Esophagus squamous epithelium (tissue), 5 donors: Measurements from ENCODE around the gene MRPL20. TPM values are rescaled to one million over a fixed set of nuclear protein-coding genes. Genes with fewer than 3 reads are reported as not detected.
A peak's percentile ranks its signal among the peaks of the same experiment; 100 is the strongest.

ENCODE experiments used
- DNase-seq: peaks from one replicate; lab custom pipeline; 2025; lab: John Stamatoyannopoulos, UW
- H3K27ac ChIP-seq, 4 donors: fragments of 200-600 bp; sonication (generic); one replicate each; pipeline ENCODE4 v1.5.1; 2016 to 2019; ENCODE audit warnings: mild to moderate bottlenecking in 1 of 4
- H3K27me3 ChIP-seq, 4 donors: fragments of 200-600 bp; sonication (generic); 1 replicate in 3 of 4; 2 replicates in 1 of 4; pipeline versions ENCODE4 v1.5.1 to v1.6.0; 2017 to 2021; ENCODE audit warnings: antibody characterized with exemption in 1 of 4
- H3K36me3 ChIP-seq, 3 donors: fragments of 200-600 bp; sonication (generic); one replicate each; pipeline ENCODE4 v1.5.1; 2016 to 2019
- H3K4me1 ChIP-seq, 3 donors: fragments of 200-600 bp; sonication (generic); one replicate each; pipeline ENCODE4 v1.5.1; 2017 to 2019
- H3K4me3 ChIP-seq, 4 donors: fragments of 200-600 bp; sonication (generic); 1 replicate in 3 of 4; 2 replicates in 1 of 4; pipeline ENCODE4 v1.5.1; 2016 to 2019; ENCODE audit warnings: mild to moderate bottlenecking in 2 of 4, moderate library complexity in 1 of 4
- H3K9me3 ChIP-seq, 3 donors: fragments of 200-600 bp; sonication (generic); one replicate each; pipeline ENCODE4 v1.5.1; 2016 to 2019
- CTCF ChIP-seq, 6 experiments: fragments of 450-650 bp in 4 of 6; fragments of 200-600 bp in 2 of 6; sonication (generic) in 2 of 6; IDR thresholded peaks; one replicate each; pipeline ENCODE4 v1.5.1; 2016 to 2019; ENCODE audit warnings: antibody characterized with exemption in 6 of 6, mild to moderate bottlenecking in 4 of 6, moderate library complexity in 4 of 6
- POLR2A ChIP-seq, 4 donors: fragments of 450-650 bp; IDR thresholded peaks; one replicate each; pipeline ENCODE4 v1.6.1; 2017; ENCODE audit warnings: antibody characterized with exemption in 4 of 4, mild to moderate bottlenecking in 4 of 4, moderate library complexity in 3 of 4
- WGBS, 2 donors: methylation state at CpG; one replicate each; pipeline ENCODE4 v1.1.5; 2018; 5-methylcytosine and 5-hydroxymethylcytosine counted together
- intact Hi-C: fragments of 100-400 bp; cut with DNase I; formaldehyde crosslinking; loops from one replicate; pipeline ENCODE4 v1.15.0; 2022
- total RNA-seq, 4 donors: library from RNA; depleted of rRNA; stranded (reverse); fragments of >200 nt; gene quantifications; one replicate each; pipeline ENCODE4 v1.1.0, GENCODE V29; 2016
- donor health status: DM: yes; HTN: yes; CAD: no.

The MRPL20 gene
- total RNA-seq, 4 donors from 2014 or later = 98.0 to 157 (median 116) TPM

GRCh38 chr1:1374589-1374928, 32.5 kb downstream of the MRPL20 start:
- peaks cover 26 to 56% (median 38%) of the 10 kb centered on the region in 3 donors for H3K4me1 ChIP-seq
- no peak for TF ChIP-seq POLR2A (IDR thresholded peaks at IDR 0.05)
- TF ChIP-seq CTCF (IDR thresholded peaks at IDR 0.05) = no peak
- H3K27ac ChIP-seq = peak overlapping the region; percentile 95 to 97 (median 97)
- no peaks in the 10 kb centered on the region for H3K9me3 ChIP-seq
- WGBS, 2 donors = no CpG with 5 or more reads among the region's 24 CpGs
- no peak for DNase-seq
- no peaks in the 10 kb centered on the region for H3K27me3 ChIP-seq
- peak overlapping the region; percentile 85 to 100 (median 96) for H3K4me3 ChIP-seq
- intact Hi-C loops = no loop called here
- H3K36me3 ChIP-seq = peaks cover 0 to 20% (median 0%) of the 10 kb centered on the region in 3 donors

- no peak for DNase-seq
- Histone ChIP-seq H3K4me1 (peaks cover 26 to 56% (median 38%) of the 10 kb centered on the region in 3 donors), H3K27me3 (no peaks in the 10 kb centered on the region), H3K9me3 (no peaks in the 10 kb centered on the region), H3K4me3 (peak overlapping the region; percentile 85 to 100 (median 96)), H3K27ac (peak overlapping the region; percentile 95 to 97 (median 97)), H3K36me3 (peaks cover 0 to 20% (median 0%) of the 10 kb centered on the region in 3 donors)
- TF ChIP-seq POLR2A (IDR thresholded peaks at IDR 0.05) (no peak), CTCF (IDR thresholded peaks at IDR 0.05) (no peak)
- 20 to 63% methylated on average over 1 to 40 of the region's 52 CpGs for WGBS, 2 donors
- intact Hi-C loops = no loop called here
Observed at GRCh38 chr1:1373815-1374588, 33.1 kb downstream of the MRPL20 start.

- Histone ChIP-seq H3K9me3 (no peaks in the 10 kb centered on the region), H3K27me3 (no peaks in the 10 kb centered on the region), H3K27ac (no peak overlapping the region), H3K4me3 (peak overlapping the region in 2 of 4 donors; percentile 85 to 96), H3K4me1 (peaks cover 26 to 56% (median 38%) of the 10 kb centered on the region in 3 donors), H3K36me3 (peaks cover 0 to 20% (median 0%) of the 10 kb centered on the region in 3 donors)
- TF ChIP-seq POLR2A (IDR thresholded peaks at IDR 0.05) = no peak
- TF ChIP-seq CTCF (IDR thresholded peaks at IDR 0.05) = no peak
- intact Hi-C loops = no loop called here
- DNase-seq = no peak
- WGBS, 2 donors = 61 to 79% methylated on average over 10 to 13 of the region's 26 CpGs
Observed at GRCh38 chr1:1373051-1373814, 33.9 kb downstream of the MRPL20 start.

- Histone ChIP-seq H3K4me1 (peaks cover 26 to 54% (median 38%) of the 10 kb centered on the region in 3 donors), H3K36me3 (peaks cover 0 to 20% (median 0%) of the 10 kb centered on the region in 3 donors), H3K27me3 (no peaks in the 10 kb centered on the region), H3K4me3 (peak overlapping the region in 1 of 4 donors; percentile 33), H3K9me3 (no peaks in the 10 kb centered on the region), H3K27ac (peak overlapping the region in 1 of 4 donors; percentile 14)
- DNase-seq = no peak
- 25% methylated on average over 16 of the region's 26 CpGs; no CpG with 5 or more reads in 1 of the 2 donors for WGBS, 2 donors
- intact Hi-C loops = no loop called here
- no peak for TF ChIP-seq POLR2A (IDR thresholded peaks at IDR 0.05)
- TF ChIP-seq CTCF (IDR thresholded peaks at IDR 0.05) = peak; percentile 77 to 97 (median 90)
Observed at GRCh38 chr1:1371746-1372711, 35.1 kb downstream of the MRPL20 start.
